Measurements from ENCODE around the gene VSIG8. TPM values are rescaled to one million over a fixed set of nuclear protein-coding genes. Genes with fewer than 3 reads are reported as not detected.

The VSIG8 gene
- total RNA-seq, 1 experiment from 2014 or later: not detected

- H3K4me3 ChIP-seq (replicated peaks in 1 of 2; ENCODE audit: low read depth in 1 of 2, low read length in 2 of 2): no peak overlapping the region
- H4K20me1 ChIP-seq (ENCODE audit: insufficient read depth): no peaks in the 10 kb centered on the region
- H3K36me3 ChIP-seq (ENCODE audit: control insufficient read depth in 1 of 2, insufficient read depth in 2 of 2, low read length in 2 of 2): no peaks in the 10 kb centered on the region
- no peak overlapping the region for H3K27ac ChIP-seq (ENCODE audit: low read depth, low read length)
- ChIA-PET POLR2A (no interaction called here), RAD21 (ENCODE audit: low non-redundant PET in 1 of 2, low total read pairs in 2 of 2, uncharacterized antibody in 2 of 2, unreplicated experiment in 2 of 2) (no interaction called here), CTCF (interaction anchor here (1.0 to 4.4 kb wide), 4 partner anchors 13 to 61 kb away, joined by 3 to 20 read pairs (median 4); no protein-coding TSS in a partner anchor)
- no peaks in the 10 kb centered on the region for H3K9me2 ChIP-seq (ENCODE audit: insufficient read depth)
- no peaks in the 10 kb centered on the region for H3K27me3 ChIP-seq (ENCODE audit: insufficient read depth, low read length)
- TF ChIP-seq CTCF (IDR thresholded peaks at IDR 0.05 in 2 of 3, conservative IDR thresholded peaks at IDR 0.05 in 1 of 3; ENCODE audit: borderline replicate concordance in 1 of 3, insufficient read depth in 1 of 3, low read depth in 2 of 3, low read length in 2 of 3) (no peak), CEBPB (IDR thresholded peaks at IDR 0.05; ENCODE audit: low read depth) (no peak), CBX3 (IDR thresholded peaks at IDR 0.05; ENCODE audit: low read depth) (no peak), JUND (IDR thresholded peaks at IDR 0.05) (no peak), SP1 (IDR thresholded peaks at IDR 0.05; ENCODE audit: low read depth) (no peak), ELF1 (IDR thresholded peaks at IDR 0.05; ENCODE audit: borderline replicate concordance, low read depth) (no peak), ZNF274 (IDR thresholded peaks at IDR 0.05; ENCODE audit: low read depth, low read length) (no peak), RAD21 (IDR thresholded peaks at IDR 0.05; ENCODE audit: low read depth) (no peak)
- no peak for DNase-seq (ENCODE audit: low read depth, low spot score)
- intact Hi-C loops (cut with micrococcal nuclease): loop anchor here (2.0 kb wide), 1 partner anchor 61 kb away; no protein-coding TSS in a partner anchor
- no peaks in the 10 kb centered on the region for H3K9me3 ChIP-seq (ENCODE audit: control insufficient read depth in 1 of 2, insufficient read depth in 1 of 2, low read depth in 1 of 2, low read length in 2 of 2)
- H3K9ac ChIP-seq (ENCODE audit: low read length): no peak overlapping the region
- peaks cover 0 to 7% of the 10 kb centered on the region in 2 experiments; a peak in 1 of 4 replicates for H3K4me1 ChIP-seq (ENCODE audit: control insufficient read depth in 1 of 2, insufficient read depth in 2 of 2, low read length in 2 of 2)
- BruUV-seq (replicated peaks): no TSS peak
- H2AFZ ChIP-seq (ENCODE audit: low read depth, low read length, poor library complexity, severe bottlenecking): no peak overlapping the region
- no peak overlapping the region for H3K4me2 ChIP-seq (ENCODE audit: low read length)
- no peak for ATAC-seq
- H3K79me2 ChIP-seq (ENCODE audit: insufficient read depth, low read length): no peaks in the 10 kb centered on the region
These were observed 32.5 kb downstream of the VSIG8 start for GRCh38 chr1:159829822-159830465.
